GM18505 (cell line): ENCODE measurements around the gene TMEM131.
"Not testable (repeated sequence)": the region's sequence is repeated elsewhere in the genome, so short reads cannot be mapped to it uniquely, and the experiment has no call there.

ENCODE experiments used
- ATAC-seq: cut with Tn5 transposase; IDR thresholded peaks from one replicate; pipeline ENCODE4 v1.9.1; 2021; ENCODE audit not compliant: unreplicated experiment
- POLR2A ChIP-seq: IDR thresholded peaks from 4 replicates; pipeline ENCODE4 v1.6.1; 2011; ENCODE audit warnings: borderline replicate concordance; ENCODE audit not compliant: insufficient read depth, insufficient read length; ENCODE audit errors: extremely low read depth

TMEM131 gene

GRCh38 chr2:97878865-97879264 is 116.9 kb downstream of the TMEM131 start:
- ATAC-seq, result no peak

GRCh38 chr2:97878317-97878716 is 117.4 kb downstream of the TMEM131 start:
- not testable (repeated sequence) for ATAC-seq

More at GRCh38 chr2:97878865-97879264, 116.9 kb downstream of the TMEM131 start:
- TF ChIP-seq POLR2A, result no peak

GRCh38 chr2:97871096-97871780 is 124.5 kb downstream of the TMEM131 start:
- no peak for TF ChIP-seq POLR2A

DNA sequence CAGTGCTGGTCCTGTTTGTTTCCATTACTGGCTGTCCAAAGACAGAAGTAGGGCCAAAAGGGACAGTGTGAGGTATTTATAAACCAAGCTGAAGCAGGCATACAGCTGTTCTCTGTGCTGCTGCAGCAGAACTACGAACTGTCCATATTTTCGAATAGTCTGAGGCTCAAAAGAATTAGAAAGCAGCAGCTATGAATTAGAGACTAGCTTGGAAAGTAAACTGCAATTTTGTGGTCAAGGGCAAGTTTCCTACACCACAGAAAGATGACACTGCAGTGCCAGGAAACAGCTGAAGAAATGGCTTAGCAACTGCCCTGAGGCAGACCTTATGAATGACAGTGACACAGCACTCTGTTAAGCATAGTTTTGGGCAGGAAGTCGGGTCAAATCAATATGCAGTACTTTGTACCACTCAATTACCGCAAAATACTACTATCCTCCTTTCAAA is 125.3 kb downstream of the TMEM131 start:
- peak; percentile 95 for ATAC-seq
- TF ChIP-seq POLR2A, result no peak

More at GRCh38 chr2:97871096-97871780, 124.5 kb downstream of the TMEM131 start:
- no peak for ATAC-seq

DNA sequence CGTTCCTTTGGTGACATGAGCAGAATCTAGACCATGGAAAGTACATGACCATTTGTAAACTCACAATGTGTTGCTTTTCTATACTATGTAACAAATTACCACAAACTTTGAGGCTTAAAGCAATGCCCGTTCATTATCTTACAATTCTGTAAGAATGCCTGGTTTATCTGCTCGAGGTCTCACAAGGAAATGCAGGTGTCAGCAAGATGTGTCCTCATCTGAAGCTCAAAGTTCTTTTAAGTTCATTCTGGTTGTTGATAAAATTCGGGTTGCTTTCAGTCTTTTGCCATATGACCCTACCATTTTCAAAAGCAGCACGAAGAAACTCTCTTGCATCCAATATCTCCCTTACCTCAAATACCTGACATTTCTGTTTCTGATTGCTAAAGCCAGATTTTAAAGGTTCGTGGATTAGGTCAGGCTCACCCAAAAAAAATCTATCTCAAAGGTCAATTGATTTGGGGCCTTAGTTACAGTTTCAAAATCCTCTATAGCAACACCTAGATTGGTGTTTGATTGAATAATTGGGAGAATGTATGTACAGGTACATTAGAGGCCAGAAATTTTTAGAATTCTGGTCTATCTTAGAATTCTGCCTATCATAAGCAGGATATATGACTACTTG is 125.9 kb downstream of the TMEM131 start:
- no peak for TF ChIP-seq POLR2A

GRCh38 chr2:97868986-97869721 is 126.6 kb downstream of the TMEM131 start:
- TF ChIP-seq POLR2A, result no peak
- ATAC-seq, result no peak

More for the DNA sequence above, 125.9 kb downstream of the TMEM131 start:
- ATAC-seq, result no peak

- TF ChIP-seq POLR2A, result no peak
- no peak for ATAC-seq
Observed at GRCh38 chr2:97863829-97864228, 131.9 kb downstream of the TMEM131 start.

GRCh38 chr2:97861177-97861576 is 134.6 kb downstream of the TMEM131 start:
- ATAC-seq, result no peak
- no peak for TF ChIP-seq POLR2A

GRCh38 chr2:97858442-97858841 is 137.3 kb downstream of the TMEM131 start:
- no peak for ATAC-seq
- TF ChIP-seq POLR2A, result no peak

GRCh38 chr2:97857553-97857952 is 138.2 kb downstream of the TMEM131 start:
- no peak for TF ChIP-seq POLR2A
- no peak for ATAC-seq

DNA sequence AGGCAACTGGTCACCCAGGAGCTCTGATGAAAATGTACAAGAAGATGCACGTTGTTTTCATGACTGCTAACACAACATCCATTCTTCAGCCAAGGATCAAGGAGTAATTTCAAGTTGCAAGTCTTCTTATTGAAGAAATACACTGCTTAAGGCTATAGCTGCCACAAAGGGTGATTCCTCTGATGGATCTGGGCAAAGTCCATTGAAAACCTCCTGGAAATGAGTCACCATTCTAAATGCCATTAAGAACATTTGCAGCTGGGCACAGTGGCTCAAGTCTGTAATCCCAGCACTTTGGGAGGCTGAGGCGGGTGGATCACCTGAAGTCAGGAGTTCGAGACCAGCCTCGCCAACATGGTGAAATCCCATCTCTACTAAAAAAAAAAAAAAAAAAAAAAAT is 142.7 kb downstream of the TMEM131 start:
- not testable (repeated sequence) for ATAC-seq

DNA sequence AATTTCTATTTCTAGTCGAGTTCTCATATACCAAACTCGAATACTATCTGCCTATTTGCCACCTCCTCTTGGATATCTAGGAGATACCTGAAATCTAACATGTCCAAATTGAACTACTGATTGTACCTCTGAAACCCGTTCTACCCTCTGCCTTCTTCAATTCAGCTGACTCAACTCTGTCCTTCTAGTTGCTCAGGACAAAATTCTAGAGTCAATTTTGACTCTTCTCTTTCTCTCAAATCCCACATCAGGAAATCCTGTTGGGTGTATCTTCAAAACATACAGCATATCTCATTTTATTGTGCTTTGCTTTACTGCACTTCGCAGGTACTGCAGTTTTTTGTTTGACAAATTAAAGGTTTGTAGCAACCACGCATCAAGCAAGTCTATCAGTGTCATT is 144.6 kb downstream of the TMEM131 start:
- no peak for TF ChIP-seq POLR2A
- no peak for ATAC-seq

GRCh38 chr2:97849881-97850528 is 145.7 kb downstream of the TMEM131 start:
- ATAC-seq, result no peak

More at GRCh38 chr2:97849881-97850528, 145.7 kb downstream of the TMEM131 start:
- no peak for TF ChIP-seq POLR2A
